H9 (cell line): Measurements from ENCODE around the gene GPC6. TPM values are rescaled to one million over a fixed set of nuclear protein-coding genes. Genes with fewer than 3 reads are reported as not detected.

Source experiments
- DNase-seq: peaks from one replicate; pipeline ENCODE4 v3.0.0-alpha.2; 2017
- H2AFZ ChIP-seq: one replicate; pipeline ENCODE4 v1.6.1; 2013; ENCODE audit warnings: mild to moderate bottlenecking, low read length, control low read depth, moderate library complexity
- H2AK5ac ChIP-seq: 2 replicates; pipeline ENCODE4 v1.6.1; 2013; ENCODE audit warnings: low read length, control low read depth, mixed read lengths; ENCODE audit not compliant: insufficient read length
- H2BK120ac ChIP-seq: one replicate; pipeline ENCODE4 v1.6.1; 2013; ENCODE audit warnings: low read depth, mild to moderate bottlenecking, low read length, control low read depth, inconsistent platforms; ENCODE audit not compliant: poor library complexity, severe bottlenecking
- H2BK12ac ChIP-seq: 2 replicates; pipeline ENCODE4 v1.6.1; 2013; ENCODE audit warnings: low read length, control low read depth, mixed read lengths, low read depth; ENCODE audit not compliant: insufficient read length
- H2BK15ac ChIP-seq: 2 replicates; pipeline ENCODE4 v1.6.1; 2013; ENCODE audit warnings: low read depth, low read length, control low read depth
- H2BK20ac ChIP-seq: one replicate; pipeline ENCODE4 v1.6.1; 2013; ENCODE audit warnings: low read depth, mild to moderate bottlenecking, low read length, control low read depth, inconsistent platforms; ENCODE audit not compliant: poor library complexity, severe bottlenecking
- H2BK5ac ChIP-seq: 2 replicates; pipeline ENCODE4 v1.6.1; 2013; ENCODE audit warnings: low read length, control low read depth, mixed read lengths; ENCODE audit not compliant: insufficient read length
- H3K14ac ChIP-seq: 2 replicates; pipeline ENCODE4 v1.6.1; 2013; ENCODE audit warnings: low read length, control low read depth; ENCODE audit not compliant: insufficient read depth
- H3K18ac ChIP-seq: 2 replicates; pipeline ENCODE4 v1.6.1; 2013; ENCODE audit warnings: low read depth, mild to moderate bottlenecking, mixed read lengths, low read length, control low read depth; ENCODE audit not compliant: insufficient read length
- H3K23ac ChIP-seq: 2 replicates; pipeline ENCODE4 v1.6.1; 2013; ENCODE audit warnings: low read length, control low read depth, mixed read lengths, low read depth; ENCODE audit not compliant: insufficient read length
- H3K23me2 ChIP-seq: 2 replicates; pipeline ENCODE4 v1.6.1; 2013; ENCODE audit warnings: low read depth, mild to moderate bottlenecking, mixed read lengths, low read length, control low read depth; ENCODE audit not compliant: insufficient read length, poor library complexity, severe bottlenecking
- H3K27ac ChIP-seq: 2 replicates; pipeline ENCODE4 v1.5.1; 2013; ENCODE audit warnings: low read length, control low read depth, mixed read lengths, low read depth; ENCODE audit not compliant: insufficient read length
- H3K27me3 ChIP-seq: 2 replicates; pipeline ENCODE4 v1.6.1; 2013; ENCODE audit warnings: low read length, control low read depth, inconsistent platforms; ENCODE audit not compliant: insufficient read depth
- H3K4ac ChIP-seq: 2 replicates; pipeline ENCODE4 v1.6.1; 2013; ENCODE audit warnings: low read depth, mild to moderate bottlenecking, control low read depth, inconsistent platforms, low read length, moderate library complexity
- H3K4me1 ChIP-seq: 2 replicates; pipeline ENCODE4 v1.6.1; 2013; ENCODE audit warnings: low read length, control low read depth, inconsistent platforms; ENCODE audit not compliant: insufficient read depth
- H3K4me2 ChIP-seq: 2 replicates; pipeline ENCODE4 v1.6.1; 2013; ENCODE audit warnings: low read length, control low read depth, mixed read lengths; ENCODE audit not compliant: insufficient read length, insufficient read depth
- H3K56ac ChIP-seq: 2 replicates; pipeline ENCODE4 v1.6.1; 2013; ENCODE audit warnings: low read depth, mild to moderate bottlenecking, mixed read lengths, low read length, control low read depth; ENCODE audit not compliant: insufficient read length
- H3K79me1 ChIP-seq: 2 replicates; pipeline ENCODE4 v1.6.1; 2013; ENCODE audit warnings: low read depth, mild to moderate bottlenecking, moderate library complexity, low read length, control low read depth, inconsistent platforms; ENCODE audit not compliant: insufficient read depth, poor library complexity, severe bottlenecking
- H3K79me2 ChIP-seq: 2 replicates; pipeline ENCODE4 v1.6.1; 2013; ENCODE audit warnings: low read length, control low read depth, inconsistent platforms; ENCODE audit not compliant: insufficient read depth
- H3K9ac ChIP-seq: 2 replicates; pipeline ENCODE4 v1.6.1; 2013; ENCODE audit warnings: low read length, control low read depth, mixed read lengths; ENCODE audit not compliant: insufficient read length; ENCODE audit errors: extremely low read depth
- H3K9me3 ChIP-seq: one replicate; pipeline ENCODE4 v1.6.1; 2013; ENCODE audit warnings: low read depth, low read length, inconsistent platforms; ENCODE audit not compliant: control insufficient read depth
- H3T11ph ChIP-seq: one replicate; pipeline ENCODE4 v1.6.1; 2013; ENCODE audit warnings: mild to moderate bottlenecking, low read length, control low read depth, inconsistent platforms
- H4K20me1 ChIP-seq: one replicate; pipeline ENCODE4 v1.6.1; 2013; ENCODE audit not compliant: control insufficient read depth, insufficient read length, insufficient read depth
- H4K5ac ChIP-seq: 2 replicates; pipeline ENCODE4 v1.6.1; 2013; ENCODE audit warnings: low read depth, mild to moderate bottlenecking, mixed read lengths, low read length, control low read depth; ENCODE audit not compliant: insufficient read length
- H4K8ac ChIP-seq: replicated peaks from 2 replicates; pipeline ENCODE4 v1.6.1; 2013; ENCODE audit warnings: low read length, control low read depth, mixed read lengths, low read depth; ENCODE audit not compliant: insufficient read length
- H4K91ac ChIP-seq: 2 replicates; pipeline ENCODE4 v1.6.1; 2013; ENCODE audit warnings: low read depth, mild to moderate bottlenecking, moderate library complexity, mixed read lengths, low read length, control low read depth; ENCODE audit not compliant: insufficient read length
- H3K27ac Mint-ChIP-seq, 3 experiments: 2 replicates in 2 of 3; 3 replicates in 1 of 3; pipeline ENCODE4 v1.8.0; 2020 to 2021; ENCODE audit warnings: mixed read lengths in 3 of 3, mild to moderate bottlenecking in 1 of 3, moderate library complexity in 1 of 3
- H3K27me3 Mint-ChIP-seq: 2 replicates; pipeline ENCODE4 v1.8.0; 2021; ENCODE audit warnings: low read depth, mild to moderate bottlenecking, moderate library complexity, mixed read lengths
- H3K36me3 Mint-ChIP-seq, 3 experiments: 2 replicates in 2 of 3; 3 replicates in 1 of 3; pipeline ENCODE4 v1.8.0; 2020 to 2021; ENCODE audit warnings: low read depth in 3 of 3, mixed read lengths in 3 of 3; ENCODE audit not compliant: insufficient read depth in 1 of 3
- H3K4me1 Mint-ChIP-seq, 2 experiments: 2 replicates each; pipeline ENCODE4 v1.8.0; 2020; ENCODE audit warnings: mixed read lengths in 2 of 2
- H3K4me3 Mint-ChIP-seq, 2 experiments: 2 replicates in 1 of 2; 3 replicates in 1 of 2; pipeline ENCODE4 v1.8.0; 2020 to 2021; ENCODE audit warnings: mild to moderate bottlenecking in 2 of 2, mixed read lengths in 2 of 2, moderate library complexity in 1 of 2
- H3K9me3 Mint-ChIP-seq, 2 experiments: 2 replicates in 1 of 2; 3 replicates in 1 of 2; pipeline ENCODE4 v1.8.0; 2020; ENCODE audit warnings: mild to moderate bottlenecking in 2 of 2, mixed read lengths in 2 of 2, moderate library complexity in 1 of 2
- CTCF ChIP-seq: fragments of 200-600 bp; sonication (generic); conservative IDR thresholded peaks from 3 replicates; pipeline ENCODE4 v1.8.0; 2021; ENCODE audit warnings: antibody characterized with exemption, mild to moderate bottlenecking
- WGBS: extraction: QIAGEN DNeasy Blood & Tissue Kit; methylation state at CpG from one replicate; pipeline ENCODE4 v1.1.7; 2013; ENCODE audit warnings: missing lambda C conversion rate, low lambda C conversion rate, mixed read lengths; ENCODE audit not compliant: insufficient read length; ENCODE audit errors: extremely low coverage; 5-methylcytosine and 5-hydroxymethylcytosine counted together
- total RNA-seq: library from RNA; stranded (reverse); gene quantifications from 2 replicates; pipeline ENCODE4 v1.2.1, GENCODE V29; 2021

Gene GPC6
- total RNA-seq, 1 experiment from 2014 or later: 15.6 TPM

- H4K20me1 ChIP-seq: no peaks in the 10 kb centered on the region
- Mint-ChIP-seq H3K36me3 (no peaks in the 10 kb centered on the region), H3K27me3 (peaks cover 1% of the 10 kb centered on the region; the same call in 1 of the 2 replicates), H3K9me3 (peaks cover 0 to 11% of the 10 kb centered on the region in 2 experiments; a peak in 3 of 5 replicates), H3K4me1 (peaks cover 5 to 9% of the 10 kb centered on the region in 2 experiments; a peak in 3 of 4 replicates), H3K4me3 (no peak overlapping the region), H3K27ac (no peak overlapping the region)
- no peak overlapping the region for H3K4me2 ChIP-seq
- TF ChIP-seq CTCF: no peak
- H3K14ac ChIP-seq: no peak overlapping the region
- H3K23me2 ChIP-seq: no peaks in the 10 kb centered on the region
- H2AK5ac ChIP-seq: no peak overlapping the region
- no peak overlapping the region for H2BK120ac ChIP-seq
- H3K27ac ChIP-seq: no peak overlapping the region
- H2BK12ac ChIP-seq: no peak overlapping the region
- no peak overlapping the region for H3K9ac ChIP-seq
- no peak overlapping the region for H2AFZ ChIP-seq
- no peak overlapping the region for H4K5ac ChIP-seq
- no CpG with 5 or more reads among the region's 1 CpG for WGBS
- no peak overlapping the region for H3K23ac ChIP-seq
- H3K4me1 ChIP-seq: no peaks in the 10 kb centered on the region
- no peaks in the 10 kb centered on the region for H3K79me2 ChIP-seq
- no peaks in the 10 kb centered on the region for H3K27me3 ChIP-seq
- no peak overlapping the region for H3K18ac ChIP-seq
- no peak overlapping the region for H4K8ac ChIP-seq
- H3K79me1 ChIP-seq: no peaks in the 10 kb centered on the region
- H2BK15ac ChIP-seq: no peak overlapping the region
- H2BK20ac ChIP-seq: no peak overlapping the region
- no peak overlapping the region for H3T11ph ChIP-seq
- H2BK5ac ChIP-seq: no peak overlapping the region
- DNase-seq: no peak
- no peak overlapping the region for H4K91ac ChIP-seq
- H3K4ac ChIP-seq: no peak overlapping the region
- no peak overlapping the region for H3K56ac ChIP-seq
- H3K9me3 ChIP-seq: no peaks in the 10 kb centered on the region
Measured at GRCh38 chr13:94247890-94248289, 1021.3 kb downstream of the GPC6 start.
